Jurkat, Clone E6-1 (cell line): Measurements from ENCODE around the gene MMEL1.

Source experiments
- DNase-seq: peaks from one replicate; pipeline ENCODE4 v3.0.0-alpha.2; 2011; ENCODE audit warnings: low read depth, low spot score
- H3K4me3 ChIP-seq: 2 replicates; pipeline ENCODE4 v1.5.1; 2011; ENCODE audit warnings: mild to moderate bottlenecking, low read length, control low read depth, moderate library complexity

The MMEL1 gene

GRCh38 chr1:2643414-2644077, 10.7 kb upstream of the MMEL1 start:
- H3K4me3 ChIP-seq, result peak overlapping the region; percentile 40
- DNase-seq, result no peak

GRCh38 chr1:2642560-2643413, 10.0 kb upstream of the MMEL1 start:
- H3K4me3 ChIP-seq, result peak overlapping the region; percentile 54
- DNase-seq, result peak; percentile 86

DNA sequence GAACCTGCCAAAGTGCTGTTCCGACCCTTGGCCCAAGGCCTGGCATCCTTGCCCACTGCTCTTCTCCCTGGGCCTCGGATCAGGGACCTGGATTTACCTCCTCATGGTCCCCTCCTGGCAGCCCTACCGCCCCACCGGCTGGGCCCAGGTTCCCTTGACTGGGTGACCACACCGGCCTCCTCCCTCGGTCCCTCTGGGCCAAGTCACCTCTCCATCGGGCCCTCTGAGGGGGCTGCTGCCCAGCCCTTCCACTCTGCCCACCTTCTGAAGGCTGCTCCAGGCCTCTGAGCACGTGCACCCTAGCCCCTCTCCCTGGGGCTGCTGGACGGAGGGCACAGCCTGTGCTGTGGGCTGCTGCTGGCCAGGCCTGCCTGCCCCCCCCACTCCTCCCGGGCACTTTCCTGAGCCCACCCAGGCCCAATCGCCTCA, 9.3 kb upstream of the MMEL1 start:
- peak overlapping the region; percentile 54 for H3K4me3 ChIP-seq
- DNase-seq, result no peak

DNA sequence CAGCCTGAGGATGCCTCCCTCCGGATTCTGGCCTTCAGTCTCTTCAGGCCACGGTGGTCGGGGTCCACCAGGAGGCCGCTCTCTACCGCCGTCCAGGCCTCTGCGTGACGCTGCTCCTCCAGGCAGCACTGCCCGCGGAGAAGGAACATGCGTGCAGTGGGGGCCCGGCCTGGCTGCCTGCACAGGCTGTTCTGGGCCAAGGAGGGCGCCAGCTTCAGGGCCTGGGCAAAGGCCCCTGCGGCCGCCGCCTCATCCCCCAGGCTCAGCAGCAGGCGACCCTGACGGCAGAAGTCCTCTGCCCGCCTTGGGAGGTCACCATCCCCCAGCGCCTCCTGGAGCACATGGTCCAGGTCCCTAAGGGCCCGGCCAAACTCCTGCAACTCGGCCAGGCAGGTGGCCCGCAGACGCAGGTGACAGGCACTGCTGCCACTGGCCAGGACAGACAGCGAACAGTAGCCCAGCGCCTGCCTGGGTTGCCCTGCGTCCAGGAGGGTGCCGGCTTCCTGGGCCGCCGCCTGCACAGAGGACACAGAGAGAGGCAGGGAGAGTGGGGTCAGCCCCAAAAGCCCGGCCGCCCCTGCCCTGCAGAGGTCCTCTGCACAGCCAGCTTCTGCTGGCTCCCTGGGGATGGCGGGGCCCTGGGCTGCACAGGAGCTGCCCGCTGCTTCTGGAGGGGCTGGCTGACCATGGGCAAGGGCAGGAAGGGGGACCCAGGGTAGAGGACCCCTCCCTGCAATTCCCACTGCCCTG, 8.7 kb upstream of the MMEL1 start:
- no peak for DNase-seq
- H3K4me3 ChIP-seq, result peak overlapping the region; percentile 54

GRCh38 chr1:2640626-2641025, 7.8 kb upstream of the MMEL1 start:
- DNase-seq, result no peak
- H3K4me3 ChIP-seq, result no peak overlapping the region

- DNase-seq, result no peak
These were observed 7.0 kb upstream of the MMEL1 start for GRCh38 chr1:2639607-2640521.

DNA sequence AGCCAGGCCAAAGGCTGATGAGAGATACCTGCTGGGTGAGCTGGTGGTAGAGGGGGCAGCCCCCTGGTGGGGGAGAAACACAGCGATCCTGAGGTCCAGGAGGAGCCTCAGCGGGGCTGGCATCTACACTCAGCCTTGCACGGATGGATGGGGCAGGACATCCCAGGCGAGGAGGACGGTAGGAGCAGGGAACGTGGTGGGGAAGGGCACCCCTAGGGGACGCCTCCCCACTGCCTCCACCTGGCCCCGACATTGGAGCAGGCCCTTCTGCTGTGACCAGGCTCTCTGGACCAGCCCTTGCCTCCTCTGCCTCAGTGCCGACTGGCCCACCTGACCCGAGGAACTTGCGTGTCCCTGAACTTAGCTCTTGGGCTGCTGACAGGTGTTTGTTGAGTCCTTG, 6.4 kb upstream of the MMEL1 start:
- no peak for DNase-seq
- H3K4me3 ChIP-seq, result no peak overlapping the region

More at GRCh38 chr1:2639607-2640521, 7.0 kb upstream of the MMEL1 start:
- no peak overlapping the region for H3K4me3 ChIP-seq

DNA sequence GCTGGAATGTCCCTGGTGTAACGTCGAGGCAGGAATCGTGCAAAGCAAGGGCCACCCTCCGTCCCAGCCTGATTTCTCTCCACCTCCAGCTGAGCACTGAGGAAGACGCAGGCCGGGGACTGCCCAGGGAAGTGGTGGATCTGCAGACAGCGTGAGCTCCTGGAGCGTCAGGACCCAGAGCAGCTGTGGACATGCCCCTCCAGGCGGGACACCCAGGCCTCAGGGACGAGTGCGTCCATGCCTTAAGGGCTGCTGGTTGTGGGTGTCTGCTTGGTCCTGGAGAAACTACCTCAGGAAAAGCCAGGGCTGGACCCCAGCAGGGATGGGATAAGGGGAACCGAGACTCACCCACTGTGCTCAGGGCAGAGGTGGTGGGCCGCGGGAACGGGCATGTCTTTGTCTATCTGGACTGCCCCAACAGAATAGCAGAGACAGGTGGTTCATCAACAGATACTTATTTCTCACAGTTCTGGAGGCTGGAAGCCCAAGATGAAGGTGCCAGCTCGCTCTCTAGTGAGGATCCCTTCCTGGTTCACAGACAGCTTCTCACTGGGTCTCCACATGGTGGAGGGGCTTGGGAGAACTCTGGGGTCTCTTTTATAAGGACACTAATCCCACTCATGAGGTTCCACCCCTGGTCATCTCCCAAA, 5.8 kb upstream of the MMEL1 start:
- H3K4me3 ChIP-seq, result no peak overlapping the region
- no peak for DNase-seq

- no peak for DNase-seq
- H3K4me3 ChIP-seq, result no peak overlapping the region
These were observed 4.8 kb upstream of the MMEL1 start for GRCh38 chr1:2637442-2638145.

GRCh38 chr1:2636733-2637132, 3.9 kb upstream of the MMEL1 start:
- H3K4me3 ChIP-seq, result no peak overlapping the region
- no peak for DNase-seq

DNA sequence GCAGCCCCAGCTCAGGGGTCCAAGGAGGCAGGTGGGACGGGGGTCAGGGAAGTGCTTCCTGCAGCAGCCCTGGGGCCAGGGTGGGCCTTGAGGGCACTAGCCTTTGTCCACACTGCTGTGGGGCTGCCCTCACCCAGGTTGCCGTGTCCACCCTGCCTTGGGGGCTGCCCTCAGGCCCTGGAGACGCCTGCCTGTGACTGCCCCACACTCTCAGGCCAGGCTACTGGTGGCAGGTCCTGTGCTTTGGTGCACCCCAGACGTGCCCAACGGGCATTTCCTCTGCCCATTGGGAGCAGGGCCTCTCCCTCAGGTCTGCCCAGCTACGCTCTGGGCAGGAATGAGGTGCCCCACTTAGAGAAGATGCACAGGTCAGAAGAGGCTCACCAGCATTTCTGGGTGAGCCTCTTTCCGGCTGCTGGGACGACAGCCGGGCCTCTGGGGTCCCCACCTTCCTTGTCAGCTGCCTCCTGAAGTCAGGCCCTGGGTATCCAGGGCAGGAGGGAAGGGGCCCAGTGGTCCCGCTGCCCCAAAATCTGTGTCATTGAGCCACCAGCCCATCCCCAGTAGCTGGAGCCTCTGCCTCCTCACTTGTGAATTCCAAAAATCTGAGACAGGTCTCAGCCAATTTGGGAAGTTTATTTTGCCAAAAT, 2.7 kb upstream of the MMEL1 start:
- no peak for DNase-seq
- no peak overlapping the region for H3K4me3 ChIP-seq

DNA sequence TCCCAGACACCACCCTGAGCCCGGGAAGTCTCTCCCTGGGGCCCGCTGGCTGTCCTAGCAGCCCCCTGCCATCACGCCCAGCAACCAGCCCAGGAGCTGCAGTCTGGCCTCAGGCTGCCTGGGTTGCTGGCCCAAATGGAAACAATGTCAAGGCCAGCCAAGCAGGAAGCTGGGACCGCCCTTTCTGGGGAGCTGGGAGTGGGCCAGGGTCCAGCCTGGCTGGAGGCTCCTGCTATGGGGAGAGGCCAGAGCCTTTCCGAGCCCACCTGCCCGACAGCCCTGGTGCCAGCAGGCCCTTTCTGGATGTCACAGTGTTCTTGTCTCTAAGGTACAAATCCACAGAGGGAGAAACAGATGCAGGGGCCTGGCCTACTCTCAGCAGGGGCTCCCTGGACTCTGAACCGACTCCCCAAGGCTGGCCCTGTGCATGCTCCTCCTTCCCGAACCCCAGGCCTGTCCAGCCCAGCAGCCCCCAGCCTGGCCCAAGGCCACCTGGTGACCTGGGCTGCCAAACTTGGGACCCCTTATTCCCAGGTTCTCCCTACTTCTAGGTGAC, 1.2 kb upstream of the MMEL1 start:
- DNase-seq, result no peak
- H3K4me3 ChIP-seq, result no peak overlapping the region

DNA sequence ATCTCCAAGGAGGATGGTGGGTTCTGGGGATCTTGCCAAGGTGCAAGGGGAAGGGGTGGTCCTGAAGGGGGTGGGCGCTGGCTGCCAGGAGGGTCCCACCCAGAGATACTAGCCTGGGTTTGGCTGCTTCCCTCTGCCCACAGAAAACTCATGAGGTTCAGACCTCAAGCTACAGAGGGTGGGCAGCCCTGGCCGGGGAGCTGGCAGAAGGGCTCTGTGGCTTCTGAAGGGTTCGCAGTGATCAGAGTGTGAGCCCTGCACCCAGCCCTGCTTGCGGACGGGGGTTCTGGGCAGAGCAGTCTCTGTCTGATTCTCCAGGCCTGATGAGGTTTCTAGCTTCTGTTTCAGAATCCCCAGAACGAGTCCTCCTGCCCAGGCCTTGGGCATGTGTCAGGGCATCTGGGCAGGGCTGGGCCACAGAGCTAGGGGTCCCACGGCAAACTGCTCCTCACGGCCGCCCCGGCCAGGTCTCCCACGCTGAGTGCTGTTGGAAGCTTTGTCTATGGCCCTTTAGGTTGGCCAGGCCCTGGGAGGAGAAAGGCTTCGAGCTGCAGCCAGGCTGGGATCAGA, 635 bp upstream of the MMEL1 start:
- no peak for DNase-seq
- H3K4me3 ChIP-seq, result no peak overlapping the region

DNA sequence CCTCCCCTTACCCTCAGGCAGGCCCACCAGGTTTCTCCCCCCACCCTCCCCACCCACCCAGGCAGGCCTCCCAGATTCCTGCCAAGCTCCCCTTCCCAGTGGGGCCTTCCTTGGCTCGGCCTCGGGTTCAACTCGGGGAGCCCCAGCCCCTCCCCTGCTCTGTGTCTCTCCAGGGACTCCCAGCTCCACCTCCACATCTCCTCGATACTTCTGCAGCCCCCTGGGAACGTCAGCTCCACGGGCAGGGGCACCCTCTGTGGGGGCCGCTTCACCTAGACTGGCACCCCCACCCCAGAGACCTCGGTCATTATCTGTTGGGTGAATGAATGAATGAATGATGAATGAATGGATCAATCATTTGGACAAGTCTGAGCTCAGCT, 775 bp downstream of the MMEL1 start:
- H3K4me3 ChIP-seq, result no peak overlapping the region
- no peak for DNase-seq

DNA sequence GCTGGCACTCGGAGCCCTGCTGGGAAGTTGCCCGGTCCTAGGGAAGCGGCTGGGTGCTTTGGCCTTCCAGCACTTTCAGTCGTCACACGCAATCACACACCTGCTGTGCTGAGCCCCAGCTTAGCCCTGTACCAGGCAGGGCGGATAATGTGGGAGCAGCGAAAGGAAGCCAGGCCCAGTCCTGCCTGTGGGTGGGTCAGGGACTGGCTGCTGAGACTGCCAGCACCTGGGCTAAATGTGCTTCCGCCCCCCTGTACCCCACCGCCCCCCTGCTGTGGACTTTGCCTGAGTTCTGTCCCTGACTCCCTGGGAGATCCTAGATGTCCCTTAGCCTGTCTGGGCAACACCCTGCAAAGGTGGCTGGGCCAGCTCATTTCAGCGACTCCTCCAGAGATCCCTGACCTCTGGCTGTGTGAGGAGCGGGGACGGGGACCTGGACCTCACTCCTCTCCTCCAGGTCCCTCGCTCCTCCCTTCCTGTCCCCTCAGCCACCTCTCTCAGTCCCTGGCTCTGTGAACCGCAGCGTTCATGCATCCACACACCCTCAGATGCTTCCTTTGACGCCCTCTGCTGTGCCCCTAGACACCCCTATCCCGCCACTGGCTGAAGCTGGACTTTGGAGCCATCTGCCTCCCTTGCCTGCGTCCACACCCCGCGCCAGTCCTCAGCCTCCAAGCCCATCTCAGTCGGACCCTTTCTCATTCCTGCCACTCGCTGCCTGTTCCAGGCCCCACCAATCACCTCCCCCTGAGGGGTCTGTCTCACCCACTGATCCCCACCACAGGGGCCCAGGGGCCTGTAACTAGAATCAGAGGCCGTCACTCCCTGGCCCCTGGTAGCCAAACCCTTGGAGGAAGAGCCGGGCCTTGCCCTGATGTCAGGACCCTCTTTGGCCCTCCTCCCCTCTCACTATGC, 1.4 kb downstream of the MMEL1 start:
- no peak overlapping the region for H3K4me3 ChIP-seq
- no peak for DNase-seq
